Neural cell (in vitro differentiated cells): ENCODE data around the gene AKIRIN2. TPM values are rescaled to one million over a fixed set of nuclear protein-coding genes. Genes with fewer than 3 reads are reported as not detected.

Source experiments
- H2AFZ ChIP-seq: fragments of 200-600, 300-800 bp; sonication (generic), shearing (Covaris generic); 2 replicates; pipeline ENCODE4 v1.6.0; 2014; ENCODE audit warnings: low read depth, mild to moderate bottlenecking, antibody characterized with exemption, low read length, moderate library complexity
- H3F3A ChIP-seq: fragments of 200-600 bp; shearing (Covaris generic); 2 replicates; pipeline ENCODE4 v1.6.1; 2016; ENCODE audit warnings: mild to moderate bottlenecking, moderate library complexity, mixed read lengths, antibody characterized with exemption, low read length; ENCODE audit not compliant: insufficient read depth, poor library complexity, severe bottlenecking
- H3K27ac ChIP-seq: fragments of 200-600, 300-800 bp; sonication (generic), shearing (Covaris generic); 2 replicates; pipeline ENCODE4 v1.5.1; 2014; ENCODE audit warnings: mild to moderate bottlenecking, low read length, moderate library complexity
- H3K27me3 ChIP-seq: fragments of 300-800, 200-600 bp; sonication (generic), shearing (Covaris generic); 2 replicates; pipeline ENCODE4 v1.6.0; 2014; ENCODE audit warnings: mild to moderate bottlenecking, low read depth, low read length, moderate library complexity; ENCODE audit not compliant: insufficient read depth
- H3K36me3 ChIP-seq: fragments of 300-800, 200-600 bp; sonication (generic), shearing (Covaris generic); 2 replicates; pipeline ENCODE4 v1.5.1; 2014; ENCODE audit warnings: mild to moderate bottlenecking, antibody characterized with exemption, low read length, moderate library complexity; ENCODE audit not compliant: insufficient read depth
- H3K4me2 ChIP-seq: fragments of 300-800, 200-600 bp; sonication (generic), shearing (Covaris generic); 2 replicates; pipeline ENCODE4 v1.6.0; 2014; ENCODE audit warnings: mild to moderate bottlenecking, low read length
- H3K4me3 ChIP-seq: fragments of 300-800, 200-600 bp; sonication (generic), shearing (Covaris generic); 2 replicates; pipeline ENCODE4 v1.5.1; 2014; ENCODE audit warnings: mild to moderate bottlenecking, low read length, moderate library complexity
- H3K79me2 ChIP-seq: fragments of 200-600 bp; shearing (Covaris generic); replicated peaks from 2 replicates; pipeline ENCODE4 v1.6.0; 2014; ENCODE audit warnings: mild to moderate bottlenecking, low read length, moderate library complexity; ENCODE audit not compliant: insufficient read depth
- H3K9ac ChIP-seq: fragments of 300-800, 200-600 bp; sonication (generic), shearing (Covaris generic); 2 replicates; pipeline ENCODE4 v1.6.1; 2016; ENCODE audit warnings: mild to moderate bottlenecking, low read length, mixed read lengths
- H3K9me2 ChIP-seq: fragments of 200-600 bp; shearing (Covaris generic); 2 replicates; pipeline ENCODE4 v1.6.1; 2016; ENCODE audit warnings: mild to moderate bottlenecking, low read length, mixed read lengths; ENCODE audit not compliant: insufficient read depth
- H3K9me3 ChIP-seq: fragments of 200-600, 300-800 bp; sonication (generic), shearing (Covaris generic); 2 replicates; pipeline ENCODE4 v1.6.1; 2016; ENCODE audit warnings: mild to moderate bottlenecking, mixed run types, low read length, moderate library complexity, mixed read lengths
- H4K20me1 ChIP-seq: fragments of 200-600 bp; shearing (Covaris generic); 2 replicates; pipeline ENCODE4 v1.6.1; 2016; ENCODE audit warnings: mild to moderate bottlenecking, mixed run types; ENCODE audit not compliant: insufficient read depth
- CTCF ChIP-seq: fragments of 450-650 bp; IDR thresholded peaks from 2 replicates; pipeline ENCODE4 v1.5.1; 2014; ENCODE audit warnings: antibody characterized with exemption, mild to moderate bottlenecking, moderate library complexity; ENCODE audit not compliant: poor library complexity, severe bottlenecking
- EP300 ChIP-seq: fragments of 450-650 bp; conservative IDR thresholded peaks from 2 replicates; pipeline ENCODE4 v1.6.1; 2014; ENCODE audit warnings: antibody characterized with exemption, mild to moderate bottlenecking, moderate library complexity; ENCODE audit not compliant: poor library complexity, severe bottlenecking
- EZH2 ChIP-seq: fragments of 200-600, 300-800 bp; shearing (Covaris generic), sonication (generic); IDR thresholded peaks from 2 replicates; pipeline ENCODE4 v1.6.1; 2014; ENCODE audit warnings: antibody characterized with exemption, low read length, borderline replicate concordance, mild to moderate bottlenecking; ENCODE audit not compliant: insufficient read depth, poor library complexity, severe bottlenecking
- MXI1 ChIP-seq: fragments of 450-650 bp; conservative IDR thresholded peaks from 2 replicates; pipeline ENCODE4 v1.6.1; 2014; ENCODE audit warnings: antibody characterized with exemption, mild to moderate bottlenecking; ENCODE audit not compliant: poor library complexity, severe bottlenecking
- POLR2AphosphoS5 ChIP-seq: IDR thresholded peaks from 2 replicates; pipeline ENCODE4 v1.6.1; 2012
- RAD21 ChIP-seq: fragments of 450-650 bp; conservative IDR thresholded peaks from 2 replicates; pipeline ENCODE4 v1.6.1; 2014; ENCODE audit warnings: antibody characterized with exemption, mild to moderate bottlenecking, moderate library complexity
- REST ChIP-seq: IDR thresholded peaks from 2 replicates; pipeline ENCODE4 v1.6.1; 2012; ENCODE audit warnings: borderline replicate concordance
- SMC3 ChIP-seq: fragments of 450-650 bp; conservative IDR thresholded peaks from 2 replicates; pipeline ENCODE4 v1.6.1; 2014; ENCODE audit warnings: antibody characterized with exemption, mild to moderate bottlenecking, moderate library complexity; ENCODE audit not compliant: poor library complexity
- TAF1 ChIP-seq: IDR thresholded peaks from 2 replicates; pipeline ENCODE4 v1.6.1; 2012; ENCODE audit warnings: low read depth
- polyA plus RNA-seq: library from polyadenylated mRNA; depleted of rRNA; stranded (reverse); fragments of >200 nt; gene quantifications from 2 replicates; pipeline ENCODE4 v1.2.3, GENCODE V29; 2014
- small RNA-seq, 3 experiments: library from RNA; depleted of rRNA; stranded (forward); fragments of <200 nt; gene quantifications; one replicate each; pipeline ENCODE3, GENCODE V24; 2012

Gene AKIRIN2
- polyA plus RNA-seq, 1 donor from 2014 or later = 82.8 TPM

- Histone ChIP-seq H3K4me2 (no peak overlapping the region), H3K36me3 (no peaks in the 10 kb centered on the region), H3F3A (no peaks in the 10 kb centered on the region), H2AFZ (no peak overlapping the region), H3K79me2 (no peaks in the 10 kb centered on the region), H3K27ac (no peak overlapping the region), H3K4me3 (no peak overlapping the region), H3K9me2 (no peaks in the 10 kb centered on the region), H3K27me3 (no peaks in the 10 kb centered on the region), H3K9me3 (no peaks in the 10 kb centered on the region), H3K9ac (no peak overlapping the region), H4K20me1 (no peaks in the 10 kb centered on the region)
- TF ChIP-seq CTCF = no peak
- no peak for TF ChIP-seq EZH2
- no peak for TF ChIP-seq EP300
- TF ChIP-seq TAF1 = no peak
- no peak for TF ChIP-seq MXI1
- TF ChIP-seq POLR2AphosphoS5 = no peak
- no peak for TF ChIP-seq SMC3
- no peak for TF ChIP-seq RAD21
- no peak for TF ChIP-seq REST
Measured at GRCh38 chr6:87628881-87629280, 73.2 kb downstream of the AKIRIN2 start.

- Histone ChIP-seq H3K27ac (no peak overlapping the region), H2AFZ (no peak overlapping the region), H3K4me2 (no peak overlapping the region), H3K9me3 (no peaks in the 10 kb centered on the region), H3K79me2 (no peaks in the 10 kb centered on the region), H3K36me3 (no peaks in the 10 kb centered on the region), H3K4me3 (no peak overlapping the region), H4K20me1 (no peaks in the 10 kb centered on the region), H3K27me3 (no peaks in the 10 kb centered on the region), H3F3A (no peaks in the 10 kb centered on the region), H3K9me2 (no peaks in the 10 kb centered on the region), H3K9ac (no peak overlapping the region)
- TF ChIP-seq SMC3 = no peak
- TF ChIP-seq CTCF = no peak
- no peak for TF ChIP-seq POLR2AphosphoS5
Measured at GRCh38 chr6:87628424-87628823, 73.6 kb downstream of the AKIRIN2 start.

Small RNA genes lying within 50 kb of the gene (small RNA-seq; reads per million reads assigned to genes)
- 0 reads per million in 3 experiments for gene RF01210

Other genes with a start within 250 kb of the AKIRIN2 start
- 63.0 and 76.1 TPM in 2 replicates for gene SLC35A1, start 229.3 kb downstream of the AKIRIN2 start, polyA plus RNA-seq
- 48.8 and 50.4 TPM in 2 replicates for gene RARS2, start 112.2 kb downstream of the AKIRIN2 start, polyA plus RNA-seq
- gene ORC3, start 112.1 kb downstream of the AKIRIN2 start, polyA plus RNA-seq = 40.4 and 43.7 TPM in 2 replicates